Left ventricle myocardium inferior (tissue), 1 donor: Measurements from ENCODE around the gene TMEM179. TPM values are rescaled to one million over a fixed set of nuclear protein-coding genes. Genes with fewer than 3 reads are reported as not detected.
A peak's percentile ranks its signal among the peaks of the same experiment; 100 is the strongest.
"Not testable (repeated sequence)": the region's sequence is repeated elsewhere in the genome, so short reads cannot be mapped to it uniquely, and the experiment has no call there.

Source experiments
- DNase-seq: peaks from one replicate; pipeline ENCODE4 v3.0.0-alpha.2; 2020
- H3K27ac ChIP-seq: fragments of 200-600 bp; replicated peaks from 2 replicates; pipeline ENCODE4 v1.8.0; 2021
- H3K27me3 ChIP-seq: fragments of 200-600 bp; 2 replicates; pipeline ENCODE4 v1.8.0; 2021; ENCODE audit warnings: low read depth
- H3K36me3 ChIP-seq: fragments of 200-600 bp; 2 replicates; pipeline ENCODE4 v1.8.0; 2021
- H3K4me1 ChIP-seq: fragments of 200-600 bp; 2 replicates; pipeline ENCODE4 v1.8.0; 2021
- H3K4me3 ChIP-seq: fragments of 200-600 bp; 2 replicates; pipeline ENCODE4 v1.8.0; 2021; ENCODE audit warnings: mild to moderate bottlenecking, moderate library complexity
- H3K9me3 ChIP-seq: fragments of 200-600 bp; replicated peaks from 2 replicates; pipeline ENCODE4 v1.8.0; 2021
- CTCF ChIP-seq: fragments of 200-600 bp; IDR thresholded peaks from 2 replicates; pipeline ENCODE4 v1.8.0; 2021; ENCODE audit warnings: antibody characterized with exemption, mild to moderate bottlenecking, borderline replicate concordance
- intact Hi-C: fragments of 100-400 bp; cut with micrococcal nuclease; formaldehyde crosslinking; loops from one replicate; pipeline ENCODE4 v1.11.0; 2022
- total RNA-seq: library from RNA; stranded (reverse); fragmentation: NEBNext Ultra II Directional; extraction: Animal tissue kit (Norgen Biotek cat#: 25700); gene quantifications from one replicate; pipeline ENCODE4 v1.2.1, GENCODE V29; 2021
- donor health status: DM: no; HTN: yes; CAD: no; lungs with severe emphysema.

TMEM179 gene
- total RNA-seq, 1 donor from 2014 or later = 0.49 TPM

- peaks cover 72% of the 10 kb centered on the region for H3K27me3 ChIP-seq
- H3K4me1 ChIP-seq = peaks cover 89% of the 10 kb centered on the region
- peaks cover under 1% of the 10 kb centered on the region for H3K36me3 ChIP-seq
- H3K9me3 ChIP-seq = no peaks in the 10 kb centered on the region
- peak; percentile 81 for DNase-seq
- no peak for TF ChIP-seq CTCF
- peak overlapping the region; percentile 95 for H3K27ac ChIP-seq
- peak overlapping the region; percentile 73 for H3K4me3 ChIP-seq
- intact Hi-C loops = no loop called here
Observed at GRCh38 chr14:104582005-104582404, 22.6 kb downstream of the TMEM179 start.

GRCh38 chr14:104581521-104581920, 23.1 kb downstream of the TMEM179 start:
- intact Hi-C loops = no loop called here
- peaks cover 89% of the 10 kb centered on the region for H3K4me1 ChIP-seq
- H3K36me3 ChIP-seq = no peaks in the 10 kb centered on the region
- H3K27me3 ChIP-seq = peaks cover 72% of the 10 kb centered on the region
- peak overlapping the region; percentile 95 for H3K27ac ChIP-seq
- DNase-seq = no peak
- peak overlapping the region; percentile 73 for H3K4me3 ChIP-seq
- no peaks in the 10 kb centered on the region for H3K9me3 ChIP-seq
- no peak for TF ChIP-seq CTCF

- DNase-seq = peak; percentile 84
- Histone ChIP-seq H3K4me1 (peaks cover 85% of the 10 kb centered on the region), H3K36me3 (no peaks in the 10 kb centered on the region), H3K27me3 (peaks cover 78% of the 10 kb centered on the region), H3K9me3 (no peaks in the 10 kb centered on the region), H3K27ac (peak overlapping the region; percentile 95), H3K4me3 (peak overlapping the region; percentile 73)
- intact Hi-C loops = no loop called here
- TF ChIP-seq CTCF = no peak
Observed at GRCh38 chr14:104580961-104581360, 23.6 kb downstream of the TMEM179 start.

- H3K4me1 ChIP-seq = peaks cover 75% of the 10 kb centered on the region
- H3K36me3 ChIP-seq, H3K9me3 ChIP-seq, intact Hi-C loops, DNase-seq: not testable (repeated sequence)
- H3K4me3 ChIP-seq = peak overlapping the region; percentile 73
- peak overlapping the region; percentile 95 for H3K27ac ChIP-seq
- peaks cover 83% of the 10 kb centered on the region for H3K27me3 ChIP-seq
Observed at GRCh38 chr14:104579939-104580338, 24.6 kb downstream of the TMEM179 start.

- intact Hi-C loops = no loop called here
- H3K9me3 ChIP-seq = no peaks in the 10 kb centered on the region
- DNase-seq = peak; percentile 72
- no peak for TF ChIP-seq CTCF
- H3K36me3 ChIP-seq = no peaks in the 10 kb centered on the region
- H3K4me1 ChIP-seq = peaks cover 71% of the 10 kb centered on the region
- peak within 1 kb of the TSS; percentile 73 for H3K4me3 ChIP-seq
- H3K27ac ChIP-seq = peak within 1 kb of the TSS; percentile 95
- H3K27me3 ChIP-seq = peaks cover 80% of the 10 kb centered on the region
Observed at GRCh38 chr14:104579507-104579906, 25.1 kb downstream of the TMEM179 start, which contains the start of gene C14orf180. TSS of gene C14orf180 (plus strand) at chr14:104579764. CDS start at chr14:104586431, 6,667 bp downstream.

GRCh38 chr14:104578321-104578720, 26.3 kb downstream of the TMEM179 start:
- DNase-seq = no peak
- TF ChIP-seq CTCF = no peak
- H3K4me3 ChIP-seq = no peak overlapping the region
- H3K9me3 ChIP-seq = no peaks in the 10 kb centered on the region
- H3K4me1 ChIP-seq = peaks cover 64% of the 10 kb centered on the region
- intact Hi-C loops = no loop called here
- H3K27ac ChIP-seq = no peak overlapping the region
- H3K27me3 ChIP-seq = peaks cover 68% of the 10 kb centered on the region
- no peaks in the 10 kb centered on the region for H3K36me3 ChIP-seq
